ACC112 (cell line): ENCODE results near the gene RPA1.
"Not testable (repeated sequence)": the region's sequence is repeated elsewhere in the genome, so short reads cannot be mapped to it uniquely, and the experiment has no call there.

Experiments
- H2AFZ ChIP-seq: fragments of 200-600 bp; sonication (generic); one replicate; pipeline ENCODE4 v1.6.0; 2017; ENCODE audit warnings: antibody characterized with exemption, low read length; ENCODE audit not compliant: unreplicated experiment
- H3K27ac ChIP-seq: fragments of 200-600 bp; sonication (generic); 2 replicates; pipeline ENCODE4 v1.5.1; 2014; ENCODE audit warnings: low read depth, mild to moderate bottlenecking, antibody characterized with exemption, low read length, moderate library complexity
- H3K27me3 ChIP-seq: fragments of 200-600 bp; sonication (generic); 2 replicates; pipeline ENCODE4 v1.6.1; 2014; ENCODE audit warnings: mild to moderate bottlenecking, antibody characterized with exemption, low read length, moderate library complexity, mixed read lengths; ENCODE audit not compliant: insufficient read depth
- H3K36me3 ChIP-seq: fragments of 200-600 bp; sonication (generic); 2 replicates; pipeline ENCODE4 v1.6.1; 2016; ENCODE audit warnings: mild to moderate bottlenecking, antibody characterized with exemption, low read length, moderate library complexity, mixed read lengths; ENCODE audit not compliant: insufficient read depth
- H3K4me1 ChIP-seq: fragments of 200-600 bp; sonication (generic); one replicate; pipeline ENCODE4 v1.6.1; 2016; ENCODE audit warnings: low read length, mixed read lengths; ENCODE audit not compliant: insufficient read depth, unreplicated experiment, control insufficient read depth
- H3K4me3 ChIP-seq: fragments of 200-600 bp; sonication (generic); 2 replicates; pipeline ENCODE4 v1.5.1; 2014; ENCODE audit warnings: mild to moderate bottlenecking, low read depth, low read length
- H3K79me2 ChIP-seq: fragments of 200-600 bp; sonication (generic); one replicate; pipeline ENCODE4 v1.6.0; 2016; ENCODE audit warnings: low read length; ENCODE audit not compliant: control insufficient read depth, unreplicated experiment, insufficient read depth

RPA1 gene

DNA sequence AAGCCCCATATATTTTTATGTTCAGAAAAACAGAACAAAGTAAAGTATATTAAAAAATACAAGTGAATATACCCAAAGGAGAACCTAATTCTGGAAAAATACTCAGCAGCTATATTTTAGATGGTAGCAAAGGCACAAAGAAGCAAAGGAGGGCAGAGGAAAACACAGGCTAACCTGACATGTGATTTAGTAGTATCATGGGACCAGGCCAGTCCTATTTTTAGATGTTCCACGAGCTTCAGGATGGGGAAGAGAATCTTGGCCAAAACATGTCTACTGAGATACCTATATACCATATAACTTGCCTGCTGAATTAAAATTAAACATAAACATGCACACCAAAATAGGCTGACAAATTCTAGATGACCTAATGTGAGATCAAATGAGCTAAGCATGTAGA is 33.0 kb upstream of the RPA1 start:
- peaks cover 12% of the 10 kb centered on the region for H3K79me2 ChIP-seq
- no peak overlapping the region for H3K4me3 ChIP-seq
- H3K4me1 ChIP-seq = peaks cover 2% of the 10 kb centered on the region
- peaks cover 13% of the 10 kb centered on the region; the same call in 1 of the 2 replicates for H3K36me3 ChIP-seq
- H3K27ac ChIP-seq = no peak overlapping the region
- H3K27me3 ChIP-seq = no peaks in the 10 kb centered on the region
- no peak overlapping the region for H2AFZ ChIP-seq

DNA sequence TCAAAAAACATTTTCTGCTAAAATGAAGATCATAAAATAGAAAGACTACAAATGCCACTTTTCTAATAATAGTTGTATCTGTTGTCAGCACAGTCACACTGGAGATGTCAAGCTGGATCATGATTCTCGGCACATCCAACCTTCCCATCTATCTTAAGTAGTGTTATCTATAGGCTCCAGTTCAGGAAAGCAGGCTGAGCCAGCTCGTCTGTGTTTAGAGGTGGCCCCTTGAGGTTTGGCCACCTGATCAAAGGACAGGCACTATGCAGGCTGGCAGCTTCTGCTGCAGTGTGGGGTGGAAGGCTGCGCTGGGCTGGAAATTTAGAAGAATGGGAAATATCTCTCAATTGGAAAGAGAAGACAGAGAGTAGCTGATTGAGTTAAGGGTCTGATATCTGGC is 32.5 kb upstream of the RPA1 start:
- H3K4me1 ChIP-seq = peaks cover 2% of the 10 kb centered on the region
- peaks cover 13% of the 10 kb centered on the region; the same call in 1 of the 2 replicates for H3K36me3 ChIP-seq
- H3K27ac ChIP-seq = no peak overlapping the region
- H3K27me3 ChIP-seq = no peaks in the 10 kb centered on the region
- no peak overlapping the region for H2AFZ ChIP-seq
- H3K79me2 ChIP-seq = peaks cover 12% of the 10 kb centered on the region
- no peak overlapping the region for H3K4me3 ChIP-seq

DNA sequence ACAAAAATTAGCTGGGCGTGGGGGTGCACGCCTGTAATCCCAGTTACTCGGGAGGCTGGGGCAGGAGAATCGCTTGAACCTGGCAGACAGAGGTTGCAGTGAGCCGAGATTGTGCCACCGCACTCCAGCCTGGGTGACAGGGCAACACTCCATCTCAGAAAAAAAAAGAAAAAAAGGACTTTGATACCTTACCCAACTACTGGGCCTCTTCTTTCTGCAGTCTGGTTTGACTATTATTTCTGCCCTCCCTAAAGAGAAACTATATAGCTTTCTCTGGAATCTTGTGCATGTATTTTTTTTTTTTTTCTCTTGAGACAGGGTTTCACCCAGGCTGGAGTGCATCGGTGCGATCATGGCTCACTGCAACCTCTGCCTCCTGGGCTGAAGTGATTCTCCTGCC is 32.0 kb upstream of the RPA1 start:
- H3K36me3 ChIP-seq = peaks cover 13% of the 10 kb centered on the region; the same call in 1 of the 2 replicates
- not testable (repeated sequence) for H3K27me3 ChIP-seq, H3K4me3 ChIP-seq, H2AFZ ChIP-seq, H3K27ac ChIP-seq, H3K4me1 ChIP-seq
- peaks cover 12% of the 10 kb centered on the region for H3K79me2 ChIP-seq

DNA sequence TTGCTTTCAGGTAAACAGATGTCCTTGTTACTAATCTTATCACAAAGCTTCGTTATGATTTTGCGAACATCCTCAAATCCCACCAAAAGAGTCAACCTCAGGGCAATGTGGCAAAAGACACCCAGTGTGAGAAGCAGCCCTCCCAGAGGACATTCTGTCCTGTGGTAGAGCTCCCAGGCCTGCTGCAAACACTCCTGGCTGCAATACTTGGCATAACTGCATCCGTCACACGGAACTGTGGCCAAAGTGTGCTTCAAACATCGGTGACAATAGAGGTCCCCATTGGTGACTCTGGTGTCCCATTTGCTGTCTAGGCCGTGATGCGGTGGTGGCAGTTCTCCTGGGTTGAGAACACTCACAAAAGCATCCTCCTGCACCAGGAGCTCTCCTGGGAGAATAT is 29.6 kb upstream of the RPA1 start:
- H3K4me3 ChIP-seq = no peak overlapping the region
- H3K36me3 ChIP-seq = peaks cover 13% of the 10 kb centered on the region; the same call in 1 of the 2 replicates
- no peaks in the 10 kb centered on the region for H3K27me3 ChIP-seq
- H3K27ac ChIP-seq = no peak overlapping the region
- no peak overlapping the region for H2AFZ ChIP-seq
- peaks cover 11% of the 10 kb centered on the region for H3K79me2 ChIP-seq
- peaks cover 2% of the 10 kb centered on the region for H3K4me1 ChIP-seq

DNA sequence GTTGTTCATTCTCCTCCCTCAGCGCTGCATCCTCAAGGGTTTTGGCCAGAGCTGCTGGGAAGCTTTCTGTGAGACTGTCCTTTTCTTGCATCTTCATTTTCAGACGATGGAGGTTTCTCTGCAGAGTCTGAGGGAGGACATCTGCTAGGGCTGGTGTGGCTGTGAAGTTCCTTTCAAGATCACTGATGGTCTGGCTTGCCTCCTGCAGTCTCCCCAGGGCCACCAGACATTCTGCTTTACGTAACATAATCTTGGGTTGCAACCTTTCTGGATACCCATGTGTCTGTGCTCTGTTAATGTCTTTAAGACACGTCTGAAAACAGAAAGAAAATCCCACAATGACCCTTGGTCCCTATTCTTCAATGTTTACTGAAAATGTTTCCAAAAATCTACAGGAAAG is 29.1 kb upstream of the RPA1 start:
- Histone ChIP-seq H3K27me3 (no peaks in the 10 kb centered on the region), H3K4me1 (peaks cover 2% of the 10 kb centered on the region), H2AFZ (no peak overlapping the region), H3K27ac (no peak overlapping the region), H3K4me3 (no peak overlapping the region), H3K79me2 (peaks cover 11% of the 10 kb centered on the region), H3K36me3 (peaks cover 13% of the 10 kb centered on the region; the same call in 1 of the 2 replicates)

DNA sequence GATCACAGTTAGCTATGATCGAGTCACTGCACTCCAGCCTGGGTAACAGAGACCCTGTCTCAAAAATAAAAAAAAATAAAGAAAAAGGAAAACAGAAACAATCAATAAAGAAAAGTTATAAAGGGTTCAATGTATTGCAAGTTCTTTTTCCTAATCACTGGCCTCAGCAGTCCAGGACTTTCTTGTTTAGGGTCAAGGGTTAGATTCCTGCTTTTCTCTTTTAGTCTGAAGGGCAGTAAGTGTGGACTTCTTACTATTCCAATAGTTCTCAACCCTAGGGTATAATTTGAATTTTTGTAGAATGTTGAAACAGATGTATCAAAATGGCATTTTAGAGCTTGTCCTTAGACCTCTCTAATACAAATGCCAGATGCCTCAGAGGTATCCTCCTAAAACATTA is 27.4 kb upstream of the RPA1 start:
- Histone ChIP-seq H3K4me3 (no peak overlapping the region), H2AFZ (no peak overlapping the region), H3K79me2 (peaks cover 4% of the 10 kb centered on the region), H3K27me3 (no peaks in the 10 kb centered on the region), H3K27ac (no peak overlapping the region), H3K36me3 (peaks cover 13% of the 10 kb centered on the region; the same call in 1 of the 2 replicates), H3K4me1 (no peaks in the 10 kb centered on the region)

DNA sequence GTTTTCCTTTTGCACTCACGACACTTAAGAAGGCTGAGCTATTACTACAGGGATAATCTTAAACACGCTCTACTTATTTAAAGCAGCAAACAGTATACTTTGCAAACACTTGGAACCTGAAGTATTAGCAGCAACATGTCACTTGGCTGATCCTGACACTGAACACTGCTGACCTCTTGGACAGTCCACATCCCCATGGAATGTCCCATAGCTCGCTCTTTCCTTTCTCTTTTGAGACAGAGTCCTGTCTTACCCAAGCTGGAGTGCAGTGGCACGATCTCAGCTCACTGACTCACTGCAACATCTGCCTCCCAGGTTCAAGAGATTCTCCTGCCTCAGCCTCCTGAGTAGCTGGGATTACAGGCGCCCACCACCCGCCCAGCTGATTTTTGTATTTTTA is 26.5 kb upstream of the RPA1 start:
- no peaks in the 10 kb centered on the region for H3K27me3 ChIP-seq
- no peak overlapping the region for H2AFZ ChIP-seq
- no peak overlapping the region for H3K27ac ChIP-seq
- H3K36me3 ChIP-seq = peaks cover 13% of the 10 kb centered on the region; the same call in 1 of the 2 replicates
- H3K4me1 ChIP-seq = no peaks in the 10 kb centered on the region
- peaks cover 6% of the 10 kb centered on the region for H3K79me2 ChIP-seq
- no peak overlapping the region for H3K4me3 ChIP-seq

DNA sequence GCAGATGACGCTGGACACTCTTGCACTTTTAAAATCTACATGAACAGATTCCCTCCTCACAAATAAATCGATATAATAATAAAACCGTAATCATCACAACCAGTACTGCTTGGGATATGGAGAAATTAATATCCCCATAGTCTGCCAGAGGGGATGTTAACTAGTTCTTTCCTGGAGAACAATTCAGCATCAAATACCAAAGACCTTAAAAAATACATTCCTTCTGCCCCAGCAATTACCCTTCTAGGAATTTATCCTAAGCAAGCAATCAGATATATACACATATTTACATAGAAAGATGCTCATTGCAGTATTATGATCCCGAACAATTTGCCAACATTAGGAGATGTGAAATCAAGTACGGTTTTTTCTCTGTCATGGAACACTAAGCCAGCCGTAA is 21.9 kb upstream of the RPA1 start:
- Histone ChIP-seq H3K27me3 (no peaks in the 10 kb centered on the region), H3K36me3 (0 out of 2 replicates have a peak, but pooled peaks cover 3% of the 10 kb centered on the region)

DNA sequence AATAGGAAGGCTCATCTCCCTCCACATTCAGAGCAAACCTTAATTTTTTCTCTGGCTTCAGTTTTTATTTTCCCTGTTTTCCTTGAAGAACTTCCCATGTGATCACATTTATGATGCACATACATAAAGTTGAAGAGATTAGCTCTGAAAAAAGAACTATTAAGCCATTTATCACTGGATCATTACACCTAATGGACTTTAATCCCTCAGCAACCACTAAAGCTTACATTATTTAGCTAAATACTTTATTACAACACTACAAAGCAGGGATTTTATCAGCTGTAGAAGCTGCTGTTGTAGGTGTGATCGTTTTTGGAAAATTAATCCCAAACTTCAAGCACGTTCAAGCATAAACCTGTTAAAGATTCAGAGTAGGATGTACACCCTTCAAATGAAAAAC is 21.2 kb upstream of the RPA1 start:
- Histone ChIP-seq H3K4me1 (no peaks in the 10 kb centered on the region), H3K27me3 (no peaks in the 10 kb centered on the region), H2AFZ (no peak overlapping the region), H3K36me3 (0 out of 2 replicates have a peak, but pooled peaks cover 3% of the 10 kb centered on the region), H3K79me2 (peaks cover 6% of the 10 kb centered on the region), H3K27ac (no peak overlapping the region), H3K4me3 (no peak overlapping the region)

More for the DNA sequence above, 21.9 kb upstream of the RPA1 start:
- Histone ChIP-seq H3K4me3 (no peak overlapping the region), H3K27ac (no peak overlapping the region), H2AFZ (no peak overlapping the region), H3K79me2 (peaks cover 6% of the 10 kb centered on the region), H3K4me1 (no peaks in the 10 kb centered on the region)

DNA sequence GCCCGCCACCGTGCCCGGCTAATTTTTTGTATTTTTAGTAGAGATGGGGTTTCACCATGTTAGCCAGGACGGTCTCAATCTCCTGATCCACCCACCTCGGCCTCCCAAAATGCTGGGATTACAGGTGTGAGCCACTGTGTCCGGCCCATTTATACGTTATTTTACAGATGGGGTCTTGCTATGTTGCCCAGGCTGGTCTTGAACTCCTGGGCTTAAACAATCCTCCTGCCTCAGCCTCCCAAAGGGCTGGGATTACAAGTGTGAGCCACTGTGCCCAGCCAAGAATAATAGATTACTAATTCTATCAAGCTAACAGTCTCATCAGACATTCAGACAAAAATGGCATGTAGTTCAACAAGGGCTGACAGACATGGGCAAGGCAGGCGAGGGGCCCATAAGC is 20.0 kb upstream of the RPA1 start:
- H3K4me3 ChIP-seq, H3K36me3 ChIP-seq: not testable (repeated sequence)

DNA sequence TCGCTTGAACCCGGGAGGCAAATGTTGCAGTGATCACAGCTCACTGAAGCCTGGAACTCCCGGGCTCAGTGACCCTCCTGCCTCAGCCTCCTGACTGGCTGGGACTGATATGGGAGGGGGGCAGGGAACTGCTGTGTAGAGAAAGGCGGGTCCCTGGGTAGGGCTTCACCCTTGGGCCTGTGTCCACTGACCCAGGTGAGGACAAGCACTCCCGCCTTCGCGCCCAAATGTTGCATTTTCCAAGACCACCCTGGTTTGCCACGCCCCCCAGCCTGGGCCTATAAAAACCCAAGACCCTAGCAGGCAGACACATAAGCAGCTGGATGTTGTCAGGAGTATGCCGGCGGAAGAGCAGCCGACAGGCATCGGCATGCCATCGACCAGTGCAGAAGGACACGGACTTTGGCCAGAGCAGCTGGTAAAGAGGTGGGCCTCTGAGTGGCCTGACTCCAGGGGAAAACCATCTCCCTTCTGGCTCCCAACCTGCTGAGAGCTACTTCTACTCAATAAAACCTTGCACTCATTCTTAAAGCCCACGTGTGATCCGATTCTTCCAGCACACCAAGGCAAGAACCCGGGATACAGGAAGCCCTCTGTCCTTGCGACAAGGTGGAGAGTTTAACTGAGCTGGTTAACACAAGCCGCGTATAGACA is 19.2 kb upstream of the RPA1 start:
- H3K36me3 ChIP-seq = 0 out of 2 replicates have a peak, but pooled peaks cover 3% of the 10 kb centered on the region
- no peak overlapping the region for H2AFZ ChIP-seq
- H3K27ac ChIP-seq = no peak overlapping the region
- H3K27me3 ChIP-seq = no peaks in the 10 kb centered on the region
- no peaks in the 10 kb centered on the region for H3K4me1 ChIP-seq
- H3K79me2 ChIP-seq = peaks cover 6% of the 10 kb centered on the region
- no peak overlapping the region for H3K4me3 ChIP-seq

More for the DNA sequence above, 20.0 kb upstream of the RPA1 start:
- H3K27ac ChIP-seq, H3K4me1 ChIP-seq, H3K79me2 ChIP-seq, H2AFZ ChIP-seq, H3K27me3 ChIP-seq: not testable (repeated sequence)
